Muscle of leg (tissue), 11 donors: ENCODE data around the gene ZNF783. TPM values are rescaled to one million over a fixed set of nuclear protein-coding genes. Genes with fewer than 3 reads are reported as not detected.
"Not testable (repeated sequence)": the region's sequence is repeated elsewhere in the genome, so short reads cannot be mapped to it uniquely, and the experiment has no call there.

Experiments used
- DNase-seq: peaks from one replicate; pipeline ENCODE4 v3.0.0; 2013
- H3K27ac ChIP-seq: one replicate; pipeline ENCODE4 v1.5.1; 2013; ENCODE audit warnings: mild to moderate bottlenecking, low read length, control low read depth
- H3K27me3 ChIP-seq: one replicate; pipeline ENCODE4 v1.6.1; 2013; ENCODE audit warnings: low read length; ENCODE audit not compliant: control insufficient read depth, insufficient read depth
- H3K36me3 ChIP-seq: one replicate; pipeline ENCODE4 v1.6.1; 2013; ENCODE audit warnings: low read length; ENCODE audit not compliant: control insufficient read depth, insufficient read depth
- H3K4me1 ChIP-seq: one replicate; pipeline ENCODE4 v1.6.1; 2013; ENCODE audit warnings: low read length; ENCODE audit not compliant: control insufficient read depth, insufficient read depth
- H3K4me3 ChIP-seq: one replicate; pipeline ENCODE4 v1.5.1; 2013; ENCODE audit warnings: low read length, control low read depth
- H3K9me3 ChIP-seq: replicated peaks from 2 replicates; pipeline ENCODE4 v1.6.1; 2013; ENCODE audit warnings: low read depth, low read length; ENCODE audit not compliant: control insufficient read depth
- WGBS: methylation state at CpG from one replicate; pipeline ENCODE4 v1.1.5; 2013; ENCODE audit warnings: missing lambda C conversion rate; ENCODE audit not compliant: insufficient coverage; 5-methylcytosine and 5-hydroxymethylcytosine counted together
- polyA plus RNA-seq, 8 donors: library from polyadenylated mRNA; unstranded; fragments of 120-200 nt; gene quantifications; one replicate each; pipeline versions ENCODE4 v1.2.1 to v1.2.3, GENCODE V29; 2013; ENCODE audit warnings: inconsistent platforms in 1 of 8, low replicate concordance in 1 of 8; ENCODE audit not compliant: insufficient read length in 8 of 8, insufficient read depth in 1 of 8
- total RNA-seq: library from RNA; stranded (reverse); fragments of 120-200 nt; gene quantifications from one replicate; pipeline ENCODE4 v1.2.4, GENCODE V29; 2013

Gene ZNF783
- total and polyA plus RNA-seq, 9 donors, result 10.3 to 16.6 (median 11.8) TPM

DNA sequence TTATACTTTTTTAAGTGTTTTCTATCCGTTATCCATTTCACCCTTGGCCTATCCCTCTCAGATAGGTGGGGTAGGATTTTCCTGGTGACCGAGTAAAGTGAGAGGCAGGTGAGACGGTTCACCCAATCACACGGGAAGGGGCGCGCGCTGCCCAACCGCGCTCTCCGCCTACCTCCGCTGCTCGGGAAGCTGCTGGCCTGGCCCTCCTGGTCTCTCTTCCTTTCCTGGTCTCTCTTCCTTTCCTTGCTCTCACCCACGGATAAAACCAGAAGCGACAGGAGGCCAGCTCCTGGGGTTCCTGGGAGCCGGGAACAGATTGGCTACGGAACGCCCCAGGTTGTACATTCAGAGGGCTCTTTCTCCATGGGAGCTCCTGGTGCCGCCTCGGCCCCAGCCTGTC, 36.9 kb upstream of the ZNF783 start:
- 96% methylated on average over 16 of the region's 19 CpGs for WGBS
- Histone ChIP-seq H3K27me3 (no peaks in the 10 kb centered on the region), H3K4me3 (no peak overlapping the region), H3K9me3 (no peaks in the 10 kb centered on the region), H3K4me1 (no peaks in the 10 kb centered on the region), H3K27ac (no peak overlapping the region), H3K36me3 (peaks cover 36% of the 10 kb centered on the region)
- DNase-seq, result no peak

DNA sequence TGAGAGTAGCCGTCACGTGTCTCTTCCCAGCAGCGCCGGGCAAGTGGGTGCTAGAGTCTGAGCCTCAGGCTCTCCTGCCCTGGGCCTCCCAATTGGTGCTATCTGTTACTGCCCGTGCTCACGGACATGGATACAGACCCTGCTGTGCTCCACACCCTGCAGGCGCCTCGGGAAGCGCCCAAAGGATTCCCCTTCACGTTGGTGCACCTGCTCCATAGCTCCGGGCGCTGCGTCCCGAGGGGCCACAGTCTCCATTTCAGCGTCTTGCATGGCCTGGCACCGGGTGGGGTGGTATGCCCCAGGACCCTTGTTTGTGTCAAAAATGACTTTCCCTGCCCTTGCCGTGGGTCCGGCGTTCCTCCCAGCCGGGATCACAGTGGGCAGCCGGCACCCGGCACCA, 36.3 kb upstream of the ZNF783 start:
- Histone ChIP-seq H3K27me3 (no peaks in the 10 kb centered on the region), H3K9me3 (no peaks in the 10 kb centered on the region), H3K4me1 (no peaks in the 10 kb centered on the region), H3K36me3 (peaks cover 34% of the 10 kb centered on the region), H3K4me3 (no peak overlapping the region), H3K27ac (no peak overlapping the region)
- WGBS, result 93% methylated on average over 22 of the region's 22 CpGs
- no peak for DNase-seq

DNA sequence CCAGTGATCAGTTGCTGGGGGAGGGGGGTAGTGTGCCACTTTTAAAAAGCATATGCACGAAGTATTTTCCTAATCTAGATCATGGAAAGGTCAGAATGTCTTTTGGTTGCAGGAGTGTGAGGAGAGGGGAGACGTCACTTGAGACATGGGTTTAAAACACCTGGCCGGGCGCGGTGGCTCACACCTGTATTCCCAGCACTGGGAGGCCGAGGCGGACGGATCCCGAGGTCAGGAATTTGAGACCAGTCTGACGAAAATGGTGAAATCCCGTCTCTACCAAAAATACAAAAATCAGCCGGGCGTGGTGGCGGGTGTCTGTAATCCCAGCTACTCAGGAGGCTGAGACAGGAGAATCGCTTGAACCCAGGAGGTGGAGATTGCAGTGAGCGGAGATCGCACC, 35.6 kb upstream of the ZNF783 start:
- H3K27me3 ChIP-seq, H3K9me3 ChIP-seq, H3K4me1 ChIP-seq, H3K4me3 ChIP-seq, DNase-seq, H3K27ac ChIP-seq: not testable (repeated sequence)
- WGBS, result 95% methylated on average over 17 of the region's 17 CpGs
- H3K36me3 ChIP-seq, result peaks cover 28% of the 10 kb centered on the region

DNA sequence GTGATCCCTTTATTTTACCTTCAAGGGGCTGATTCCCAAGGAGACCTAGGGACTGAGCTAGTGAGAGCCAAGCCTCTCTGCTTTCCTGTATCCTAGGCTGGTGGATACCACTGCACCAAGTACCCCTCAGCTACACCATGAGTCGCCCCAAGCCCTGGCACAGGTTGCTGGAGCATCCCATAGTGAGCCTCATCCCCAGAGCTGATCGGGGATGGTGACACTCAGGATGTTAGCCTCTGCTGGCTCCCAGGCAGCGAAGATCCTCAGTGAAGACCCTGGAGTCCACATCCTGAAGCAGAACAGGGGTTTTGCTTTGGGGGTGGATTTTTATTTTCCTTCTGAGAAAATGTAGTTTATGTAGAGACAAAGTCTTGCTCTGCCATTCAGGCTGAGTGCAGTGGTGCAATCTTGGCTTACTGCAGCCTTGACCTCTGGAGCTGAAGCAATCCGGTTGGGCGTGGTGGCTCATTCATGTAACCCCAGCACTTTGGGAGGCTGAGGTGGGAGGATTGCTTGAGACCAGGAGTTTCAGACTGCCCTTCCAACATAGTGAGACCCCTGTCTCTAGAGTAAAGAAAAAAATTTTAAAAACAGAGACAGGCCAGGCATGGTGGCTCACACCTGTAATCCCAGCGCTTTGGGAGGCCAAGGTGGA, 35.0 kb upstream of the ZNF783 start:
- no peaks in the 10 kb centered on the region for H3K4me1 ChIP-seq
- H3K4me3 ChIP-seq, result no peak overlapping the region
- no peaks in the 10 kb centered on the region for H3K9me3 ChIP-seq
- WGBS, result 50% methylated on average over 4 of the region's 6 CpGs
- no peak overlapping the region for H3K27ac ChIP-seq
- DNase-seq, result no peak
- peaks cover 24% of the 10 kb centered on the region for H3K36me3 ChIP-seq
- H3K27me3 ChIP-seq, result no peaks in the 10 kb centered on the region

DNA sequence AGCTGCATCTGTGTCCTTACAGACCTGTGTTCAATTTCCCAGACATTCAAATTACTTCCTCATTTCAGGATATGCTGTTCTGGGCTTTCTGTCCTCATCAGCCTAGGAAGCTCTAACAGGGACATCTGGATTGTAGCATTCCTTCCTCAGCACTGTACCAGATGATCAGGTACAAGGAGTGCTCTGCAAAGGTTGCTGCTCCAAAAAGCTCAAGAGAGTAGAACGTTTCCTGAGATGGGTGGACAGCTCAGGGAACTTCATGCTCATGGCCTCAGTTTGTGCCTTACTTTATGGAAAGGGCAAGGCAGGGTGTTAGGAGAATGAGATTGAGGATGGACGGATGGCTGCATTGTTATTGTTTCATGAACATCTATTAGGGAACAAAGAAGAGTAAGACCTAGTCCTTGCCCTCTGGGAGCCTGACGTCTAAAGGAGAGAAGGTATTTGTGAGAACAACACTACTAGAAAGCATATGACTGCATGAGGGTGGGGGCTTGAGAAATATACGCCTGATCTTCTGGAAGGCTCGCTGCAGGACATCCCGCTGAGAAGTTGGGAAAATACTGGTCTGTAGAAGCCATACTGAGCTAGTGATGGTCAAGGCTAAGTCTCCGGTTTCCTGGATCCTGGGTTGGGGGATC, 33.0 kb upstream of the ZNF783 start:
- no peak for DNase-seq
- WGBS, result 36% methylated on average over 3 of the region's 7 CpGs
- peaks cover 19% of the 10 kb centered on the region for H3K36me3 ChIP-seq
- no peaks in the 10 kb centered on the region for H3K9me3 ChIP-seq
- no peak overlapping the region for H3K27ac ChIP-seq
- H3K4me1 ChIP-seq, result no peaks in the 10 kb centered on the region
- no peaks in the 10 kb centered on the region for H3K27me3 ChIP-seq
- H3K4me3 ChIP-seq, result no peak overlapping the region

DNA sequence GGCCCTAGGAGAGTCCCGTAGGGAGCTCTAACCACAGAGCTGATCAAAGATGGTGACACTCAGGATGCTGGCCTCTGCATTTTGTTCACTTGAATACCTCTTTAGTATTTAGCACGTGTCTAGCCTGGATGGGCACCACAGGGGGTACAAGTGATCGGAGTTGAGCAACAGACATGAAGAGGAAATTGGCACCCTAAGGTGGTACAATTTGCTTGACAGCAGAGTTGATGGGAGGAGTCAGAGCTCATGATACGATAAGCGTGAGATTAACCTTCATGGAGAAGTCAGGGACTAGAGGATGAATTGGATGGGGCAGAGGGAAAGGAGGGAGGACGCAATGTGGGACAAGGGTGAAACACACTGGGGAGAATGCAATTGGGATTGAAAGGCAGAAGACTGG, 32.5 kb upstream of the ZNF783 start:
- H3K9me3 ChIP-seq, result no peaks in the 10 kb centered on the region
- H3K27ac ChIP-seq, result no peak overlapping the region
- DNase-seq, result no peak
- no peaks in the 10 kb centered on the region for H3K27me3 ChIP-seq
- H3K4me1 ChIP-seq, result no peaks in the 10 kb centered on the region
- WGBS, result 69% methylated on average over 5 of the region's 6 CpGs
- no peak overlapping the region for H3K4me3 ChIP-seq
- peaks cover 15% of the 10 kb centered on the region for H3K36me3 ChIP-seq

DNA sequence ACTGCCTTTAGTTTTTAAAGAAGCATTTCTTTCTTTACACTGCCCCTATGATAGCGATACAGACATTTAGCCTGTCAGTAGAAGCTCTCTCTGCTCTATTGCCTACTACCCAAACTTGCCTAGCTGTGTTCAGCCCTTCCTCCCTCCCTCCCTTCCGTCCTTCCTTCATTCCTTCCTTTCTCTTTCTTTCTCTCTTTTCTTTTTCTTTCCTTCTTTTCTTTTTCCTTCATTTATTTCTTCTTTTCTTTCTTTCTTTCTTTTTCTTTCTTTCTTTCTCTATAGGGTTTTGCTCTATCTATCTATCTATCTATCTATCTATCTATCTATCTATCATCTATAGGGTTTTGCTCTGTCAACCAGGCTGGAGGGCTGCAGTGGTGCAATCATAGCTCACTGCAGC, 29.6 kb upstream of the ZNF783 start:
- Histone ChIP-seq H3K4me3 (no peak overlapping the region), H3K27ac (no peak overlapping the region), H3K36me3 (no peaks in the 10 kb centered on the region), H3K27me3 (no peaks in the 10 kb centered on the region), H3K9me3 (no peaks in the 10 kb centered on the region), H3K4me1 (no peaks in the 10 kb centered on the region)
- 82% methylated on average over 2 of the region's 2 CpGs for whole genome bisulfite sequencing
- no peak for DNase-seq

DNA sequence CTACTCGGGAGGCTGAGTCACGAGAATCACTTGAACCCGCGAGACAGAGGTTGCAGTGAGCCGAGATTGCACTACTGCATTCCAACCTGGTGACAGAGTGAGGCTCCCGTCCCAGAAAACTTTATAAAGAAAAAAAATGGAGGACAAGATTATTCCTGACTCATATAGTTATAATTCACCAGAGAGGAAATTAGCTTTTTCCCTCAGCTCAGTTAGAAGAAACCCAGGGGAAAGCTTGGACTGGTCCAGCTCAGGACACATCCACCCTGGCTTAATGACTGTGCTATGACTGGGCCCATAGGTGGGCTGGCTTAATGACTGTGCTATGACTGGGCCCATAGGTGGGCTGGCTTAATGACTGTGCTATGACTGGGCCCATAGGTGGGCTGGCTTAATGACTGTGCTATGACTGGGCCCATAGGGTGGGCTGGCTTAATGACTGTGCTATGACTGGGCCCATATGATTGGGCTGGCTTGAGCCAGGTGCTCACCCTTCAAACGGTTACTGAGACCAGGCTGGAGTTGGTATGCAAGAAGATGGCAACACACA, 28.3 kb upstream of the ZNF783 start:
- not testable (repeated sequence) for H3K27me3 ChIP-seq, H3K4me1 ChIP-seq, H3K36me3 ChIP-seq, H3K9me3 ChIP-seq, H3K4me3 ChIP-seq, DNase-seq, H3K27ac ChIP-seq
- 63% methylated on average over 1 of the region's 7 CpGs for WGBS

DNA sequence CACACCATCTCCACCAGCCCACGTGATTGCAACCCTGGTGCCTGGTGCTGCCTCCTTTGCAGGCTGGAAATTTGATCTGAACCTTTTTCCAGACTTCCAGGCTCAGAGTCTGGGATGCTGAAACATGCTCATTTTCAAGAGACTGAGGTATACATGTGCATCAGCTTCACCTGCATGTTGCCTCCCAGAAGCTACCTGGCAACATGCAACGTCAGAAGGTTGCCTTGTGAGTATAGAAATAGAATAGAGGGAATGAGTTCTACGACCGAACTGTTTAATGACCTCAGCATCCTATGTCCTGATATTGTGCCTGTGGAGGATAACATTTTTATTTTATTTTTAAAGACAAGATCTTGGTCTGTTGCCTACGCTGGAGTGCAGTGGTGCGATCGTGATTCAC, 24.5 kb upstream of the ZNF783 start:
- Histone ChIP-seq H3K27ac (no peak overlapping the region), H3K4me1 (peaks cover 9% of the 10 kb centered on the region), H3K9me3 (peaks cover 2% of the 10 kb centered on the region), H3K36me3 (peaks cover 4% of the 10 kb centered on the region), H3K27me3 (no peaks in the 10 kb centered on the region), H3K4me3 (no peak overlapping the region)
- DNase-seq, result no peak
- 36% methylated on average over 1 of the region's 7 CpGs for WGBS

DNA sequence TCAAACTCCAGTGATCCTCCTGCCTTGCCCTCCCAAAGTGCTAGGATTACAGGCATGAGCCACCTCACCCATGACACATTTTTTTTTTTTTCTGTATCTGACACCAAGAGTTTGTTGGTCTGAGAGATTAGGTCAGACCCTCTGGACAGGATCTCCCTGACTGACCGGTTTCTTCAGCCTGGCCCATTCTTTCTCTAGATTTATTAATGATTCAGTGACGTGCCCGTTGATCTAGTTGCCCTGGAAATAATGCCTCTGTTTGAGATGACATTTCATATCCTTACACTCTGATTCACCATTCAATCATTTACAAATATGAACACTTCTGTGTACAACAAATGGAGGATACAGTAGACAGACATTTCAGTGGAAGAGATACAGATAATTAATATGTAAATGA, 23.9 kb upstream of the ZNF783 start:
- Histone ChIP-seq H3K27me3 (no peaks in the 10 kb centered on the region), H3K4me1 (peaks cover 9% of the 10 kb centered on the region), H3K36me3 (peaks cover 4% of the 10 kb centered on the region), H3K4me3 (no peak overlapping the region), H3K27ac (no peak overlapping the region), H3K9me3 (peaks cover 4% of the 10 kb centered on the region)
- no CpG with 5 or more reads among the region's 3 CpGs for WGBS
- no peak for DNase-seq
